Measurements from ENCODE around the gene TRDMT1. TPM values are rescaled to one million over a fixed set of nuclear protein-coding genes. Genes with fewer than 3 reads are reported as not detected.

TRDMT1 gene
- total and polyA plus RNA-seq, 8 donors, result 1.4 to 3.9 (median 2.9) TPM

GRCh38 chr10:17123961-17124360 is 77.5 kb downstream of the TRDMT1 start:
- no peak for DNase-seq
- Histone ChIP-seq H3K36me3 (no peaks in the 10 kb centered on the region), H3K27me3 (no peaks in the 10 kb centered on the region), H3K4me3 (no peak overlapping the region), H3K27ac (no peak overlapping the region), H3K9me3 (no peaks in the 10 kb centered on the region), H3K4me1 (no peaks in the 10 kb centered on the region)
- 26 to 33% methylated on average over 3 of the region's 3 CpGs for WGBS, 2 donors
- peak in 1 of 4 donors; percentile 30 for ATAC-seq
- no peak for FAIRE-seq
- intact Hi-C loops (cut with DNase I), result no loop called here
- no peak for TF ChIP-seq CTCF (IDR thresholded peaks at IDR 0.05)

GRCh38 chr10:17122726-17123661 is 78.5 kb downstream of the TRDMT1 start:
- Histone ChIP-seq H3K4me3 (no peak overlapping the region), H3K36me3 (no peaks in the 10 kb centered on the region), H3K9me3 (no peaks in the 10 kb centered on the region), H3K27ac (no peak overlapping the region), H3K27me3 (no peaks in the 10 kb centered on the region), H3K4me1 (no peaks in the 10 kb centered on the region)
- DNase-seq (no peak), FAIRE-seq (no peak), ATAC-seq (no peak)
- no peak for TF ChIP-seq CTCF (IDR thresholded peaks at IDR 0.05)
- WGBS, 2 donors, result 67% methylated on average over 5 of the region's 5 CpGs
- intact Hi-C loops (cut with DNase I), result no loop called here

GRCh38 chr10:17122052-17122451 is 79.4 kb downstream of the TRDMT1 start:
- Histone ChIP-seq H3K4me1 (no peaks in the 10 kb centered on the region), H3K36me3 (no peaks in the 10 kb centered on the region), H3K27ac (no peak overlapping the region), H3K9me3 (no peaks in the 10 kb centered on the region), H3K27me3 (no peaks in the 10 kb centered on the region), H3K4me3 (no peak overlapping the region)
- no peak for FAIRE-seq
- intact Hi-C loops (cut with DNase I), result no loop called here
- 77% methylated on average over 2 of the region's 2 CpGs for WGBS, 2 donors
- TF ChIP-seq CTCF (IDR thresholded peaks at IDR 0.05), result no peak
- no peak for ATAC-seq
- no peak for DNase-seq

DNA sequence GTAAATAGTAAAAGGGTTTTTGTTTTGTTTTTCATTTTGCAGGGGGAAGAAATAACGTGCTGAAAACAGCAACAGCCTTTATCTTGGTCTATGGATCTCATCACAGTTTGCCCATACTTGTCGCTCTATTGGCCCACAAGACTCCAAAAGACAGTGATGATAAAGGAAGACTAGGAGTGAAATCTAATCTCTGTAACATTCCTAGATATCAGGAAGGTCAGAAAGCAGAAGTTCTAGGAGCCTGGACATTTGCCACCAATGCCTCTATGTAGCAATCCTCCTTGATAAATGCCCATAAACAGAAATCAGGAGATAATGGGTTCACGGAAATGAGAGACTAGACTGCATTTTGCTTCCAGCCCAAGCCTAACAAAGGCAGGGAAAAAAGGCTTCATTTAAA is 80.8 kb downstream of the TRDMT1 start:
- FAIRE-seq (no peak), ATAC-seq (no peak), DNase-seq (no peak)
- H3K4me3 ChIP-seq, result no peak overlapping the region
- TF ChIP-seq CTCF (IDR thresholded peaks at IDR 0.05), result no peak
- H3K27me3 ChIP-seq, result no peaks in the 10 kb centered on the region
- 39 to 43% methylated on average over 3 of the region's 3 CpGs for WGBS, 2 donors
- no peaks in the 10 kb centered on the region for H3K4me1 ChIP-seq
- no peak overlapping the region for H3K27ac ChIP-seq
- no peaks in the 10 kb centered on the region for H3K36me3 ChIP-seq
- no peaks in the 10 kb centered on the region for H3K9me3 ChIP-seq
- intact Hi-C loops (cut with DNase I), result no loop called here

DNA sequence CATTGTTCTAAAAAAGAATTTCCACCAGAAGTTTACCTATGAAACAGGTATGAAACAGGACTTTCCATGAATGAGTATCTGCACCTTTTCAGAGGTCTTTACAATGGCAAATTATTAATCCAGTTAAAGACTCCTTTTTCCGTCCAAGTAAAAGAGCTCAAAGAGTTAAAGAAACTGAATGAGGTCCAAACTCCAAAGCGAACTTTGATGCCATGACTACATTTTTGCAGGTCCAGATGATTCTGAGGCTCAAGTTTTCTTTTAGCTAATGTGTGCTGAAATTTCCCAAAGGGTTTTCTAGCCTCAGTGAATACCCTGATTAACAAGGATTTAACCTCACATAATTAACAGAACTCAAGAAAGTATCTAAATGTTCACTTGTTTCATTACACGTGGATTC is 81.6 kb downstream of the TRDMT1 start:
- TF ChIP-seq CTCF (IDR thresholded peaks at IDR 0.05), result no peak
- H3K9me3 ChIP-seq, result no peaks in the 10 kb centered on the region
- DNase-seq (no peak), FAIRE-seq (no peak), ATAC-seq (no peak)
- 43 to 54% methylated on average over 3 of the region's 3 CpGs for WGBS, 2 donors
- no peaks in the 10 kb centered on the region for H3K4me1 ChIP-seq
- intact Hi-C loops (cut with DNase I), result no loop called here
- no peaks in the 10 kb centered on the region for H3K27me3 ChIP-seq
- no peak overlapping the region for H3K4me3 ChIP-seq
- H3K36me3 ChIP-seq, result no peaks in the 10 kb centered on the region
- H3K27ac ChIP-seq, result no peak overlapping the region

Measured in pancreas (tissue), 10 donors.